Activated CD8-positive, alpha-beta T cell treated with anti-CD3 and anti-CD28 coated beads, Interleukin-2, amount 10 ng/mL, durations not matched to agents 7 days and 5 days (primary cell): ENCODE results near the gene DIAPH3. TPM values are rescaled to one million over a fixed set of nuclear protein-coding genes. Genes with fewer than 3 reads are reported as not detected.
"Not testable (repeated sequence)": the region's sequence is repeated elsewhere in the genome, so short reads cannot be mapped to it uniquely, and the experiment has no call there.

Experiments used
- ATAC-seq: fragments of 150-1000 bp; cut with Tn5 transposase; one replicate; pipeline ENCODE4 v1.10.0; 2021; ENCODE audit warnings: moderate library complexity
- CTCF ChIA-PET: fragments of 350-600 bp; sonication (Branson Sonifier 250); formaldehyde crosslinking; loops from one replicate; lab custom pipeline; 2021; ENCODE audit warnings: antibody characterized with exemption; lab: Charles Lee
- POLR2A ChIA-PET: fragments of 350-600 bp; sonication (Branson Sonifier 250); formaldehyde crosslinking; loops from one replicate; lab custom pipeline; 2021; ENCODE audit warnings: antibody characterized with exemption; lab: Charles Lee
- DNase-seq: peaks from one replicate; pipeline ENCODE4 v3.0.0-alpha.2; 2020
- H3K27ac Mint-ChIP-seq: one replicate; pipeline ENCODE4 v1.8.0; 2021; ENCODE audit warnings: mild to moderate bottlenecking, mixed read lengths
- H3K27me3 Mint-ChIP-seq: one replicate; pipeline ENCODE4 v1.8.0; 2021; ENCODE audit warnings: low read depth, mixed read lengths
- H3K36me3 Mint-ChIP-seq: one replicate; pipeline ENCODE4 v1.8.0; 2021; ENCODE audit warnings: low read depth, mixed read lengths
- H3K4me1 Mint-ChIP-seq: one replicate; pipeline ENCODE4 v1.8.0; 2021; ENCODE audit warnings: low read depth, mixed read lengths
- H3K4me3 Mint-ChIP-seq: one replicate; pipeline ENCODE4 v1.8.0; 2021; ENCODE audit warnings: mild to moderate bottlenecking, mixed read lengths
- H3K9me3 Mint-ChIP-seq: one replicate; pipeline ENCODE4 v1.8.0; 2022; ENCODE audit warnings: mixed read lengths; ENCODE audit not compliant: insufficient read depth
- total RNA-seq, 2 experiments: library from RNA; stranded (reverse); gene quantifications; one replicate each; pipeline ENCODE4 v1.2.3, GENCODE V29; 2021

Gene DIAPH3
- total RNA-seq, 2 experiments from 2014 or later: 25.9 to 26.8 TPM

GRCh38 chr13:60080850-60081249, 82.9 kb downstream of the DIAPH3 start:
- no peak overlapping the region for H3K27ac Mint-ChIP-seq
- ChIA-PET CTCF (interaction anchor here (2.0 kb wide), 1 partner anchor 11 kb away, joined by 4 read pairs; no protein-coding TSS in a partner anchor), POLR2A (no interaction called here)
- no peak for ATAC-seq
- peaks cover 4% of the 10 kb centered on the region for H3K36me3 Mint-ChIP-seq
- no peaks in the 10 kb centered on the region for H3K4me1 Mint-ChIP-seq
- H3K9me3 Mint-ChIP-seq: no peaks in the 10 kb centered on the region
- H3K4me3 Mint-ChIP-seq: no peak overlapping the region
- H3K27me3 Mint-ChIP-seq: no peaks in the 10 kb centered on the region
- DNase-seq: no peak

DNA sequence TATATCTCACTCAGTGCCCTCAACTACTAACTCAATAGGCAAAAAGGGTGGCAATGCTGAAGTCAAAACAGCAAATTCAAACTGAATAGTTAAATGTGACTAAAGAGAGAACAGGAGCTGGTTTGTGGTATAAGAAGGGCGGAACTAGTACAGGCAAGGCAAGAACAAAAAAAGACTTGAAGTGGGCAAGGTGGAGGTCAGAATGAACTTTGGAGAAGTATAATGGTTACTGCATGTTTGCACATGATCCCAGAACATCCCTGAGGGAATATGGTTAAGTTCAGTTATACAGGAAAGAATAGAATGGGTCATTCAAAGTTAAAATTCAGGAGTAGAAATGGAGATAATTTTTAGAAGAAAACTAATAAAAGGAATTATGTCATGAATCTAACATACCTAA, 85.5 kb downstream of the DIAPH3 start:
- DNase-seq (no peak), ATAC-seq (no peak)
- Mint-ChIP-seq H3K4me3 (no peak overlapping the region), H3K27ac (no peak overlapping the region), H3K27me3 (no peaks in the 10 kb centered on the region), H3K4me1 (no peaks in the 10 kb centered on the region), H3K9me3 (no peaks in the 10 kb centered on the region), H3K36me3 (peaks cover 12% of the 10 kb centered on the region)
- POLR2A ChIA-PET: no interaction called here
- CTCF ChIA-PET: no interaction called here

DNA sequence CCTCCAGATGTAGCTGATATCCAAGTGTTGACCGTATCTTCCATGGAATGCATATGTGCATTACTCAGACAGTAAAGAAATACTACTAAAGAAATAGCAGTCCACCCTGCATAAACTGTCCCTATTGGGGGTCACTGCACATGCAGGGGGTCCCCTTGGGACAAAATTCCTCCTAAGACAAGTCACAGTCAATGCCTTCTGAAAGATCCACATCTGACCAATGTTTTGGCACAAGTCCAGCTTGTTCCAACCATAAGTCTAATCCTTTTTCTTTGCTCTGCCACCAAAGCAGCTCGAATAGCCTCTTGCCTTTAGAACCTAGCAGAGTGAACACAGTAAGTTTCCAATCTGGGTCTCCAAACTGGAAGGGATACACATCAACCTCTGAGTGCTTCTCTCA, 87.9 kb downstream of the DIAPH3 start:
- Mint-ChIP-seq H3K36me3 (peaks cover 15% of the 10 kb centered on the region), H3K27ac (no peak overlapping the region), H3K4me1 (no peaks in the 10 kb centered on the region), H3K27me3 (no peaks in the 10 kb centered on the region), H3K9me3 (no peaks in the 10 kb centered on the region), H3K4me3 (no peak overlapping the region)
- ChIA-PET POLR2A (no interaction called here), CTCF (no interaction called here)
- no peak for ATAC-seq
- DNase-seq: no peak

DNA sequence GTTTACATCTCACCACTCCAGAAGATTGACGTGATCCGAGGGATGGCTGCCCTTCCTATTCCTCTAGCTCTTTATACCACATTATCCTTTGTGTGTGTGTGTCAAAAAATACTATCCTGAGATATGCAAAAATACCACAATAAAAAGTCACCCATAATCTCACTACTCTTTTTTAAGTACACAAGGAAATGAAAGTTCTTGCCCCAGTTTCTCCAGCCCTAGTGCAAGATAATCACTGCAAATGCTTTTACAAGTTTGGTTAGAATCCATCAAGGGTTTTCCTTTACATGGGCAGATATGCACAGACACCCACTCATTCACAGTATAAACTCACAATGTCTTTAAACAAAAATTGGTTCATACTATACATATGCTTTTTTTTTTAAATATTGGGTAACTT, 89.3 kb downstream of the DIAPH3 start:
- ChIA-PET POLR2A (no interaction called here), CTCF (no interaction called here)
- Mint-ChIP-seq H3K27me3 (no peaks in the 10 kb centered on the region), H3K36me3 (peaks cover 15% of the 10 kb centered on the region), H3K9me3 (no peaks in the 10 kb centered on the region), H3K27ac (no peak overlapping the region), H3K4me1 (no peaks in the 10 kb centered on the region), H3K4me3 (no peak overlapping the region)
- DNase-seq (no peak), ATAC-seq (no peak)

GRCh38 chr13:60066226-60066625, 97.5 kb downstream of the DIAPH3 start:
- Mint-ChIP-seq H3K9me3 (no peaks in the 10 kb centered on the region), H3K4me1 (no peaks in the 10 kb centered on the region), H3K27ac (no peak overlapping the region), H3K27me3 (no peaks in the 10 kb centered on the region), H3K36me3 (peaks cover 5% of the 10 kb centered on the region), H3K4me3 (no peak overlapping the region)
- POLR2A ChIA-PET: no interaction called here
- DNase-seq: no peak
- CTCF ChIA-PET: no interaction called here
- no peak for ATAC-seq

DNA sequence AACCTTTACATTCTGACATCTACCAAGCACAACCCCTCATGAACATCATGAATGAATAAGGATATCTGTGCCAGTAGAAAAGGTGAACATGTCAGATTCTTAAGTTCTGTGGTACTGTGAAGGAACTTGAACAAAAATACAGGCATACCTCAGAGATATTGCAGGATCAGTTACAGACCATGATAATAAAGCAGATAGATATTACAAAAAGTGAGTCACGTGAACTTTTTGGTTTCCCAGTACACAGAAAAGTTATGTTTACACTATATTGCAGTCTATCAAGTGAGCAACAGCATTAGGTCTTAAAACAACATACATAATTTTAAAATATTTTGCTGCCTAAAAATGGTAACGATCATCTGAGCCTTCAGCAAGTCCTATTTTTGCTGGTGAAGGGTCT, 101.2 kb downstream of the DIAPH3 start:
- DNase-seq (no peak), ATAC-seq (no peak)
- ChIA-PET CTCF (no interaction called here), POLR2A (no interaction called here)
- Mint-ChIP-seq H3K9me3 (no peaks in the 10 kb centered on the region), H3K4me1 (no peaks in the 10 kb centered on the region), H3K4me3 (no peak overlapping the region), H3K27me3 (no peaks in the 10 kb centered on the region), H3K36me3 (peaks cover 6% of the 10 kb centered on the region), H3K27ac (no peak overlapping the region)

DNA sequence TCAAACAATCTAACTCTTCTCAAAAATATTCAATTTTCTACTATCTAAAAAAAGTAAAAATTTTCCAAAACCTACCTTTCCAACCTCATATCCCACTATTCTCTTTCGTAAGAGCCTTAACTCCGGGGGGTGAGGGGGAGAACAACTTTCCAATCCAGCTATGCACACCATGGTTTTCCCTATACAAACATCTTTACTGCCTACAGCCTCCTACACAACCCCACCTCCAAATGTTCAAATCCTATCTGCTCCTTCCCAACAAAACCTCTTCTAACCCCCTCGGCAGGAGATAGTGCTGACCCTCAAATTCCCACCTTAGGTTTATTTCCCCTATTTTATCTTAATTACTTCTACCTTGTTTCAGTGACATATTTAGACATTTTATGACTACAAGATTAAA, 102.0 kb downstream of the DIAPH3 start:
- ATAC-seq (no peak), DNase-seq (no peak)
- POLR2A ChIA-PET: no interaction called here
- Mint-ChIP-seq H3K36me3 (peaks cover 6% of the 10 kb centered on the region), H3K27ac (no peak overlapping the region), H3K4me3 (no peak overlapping the region), H3K27me3 (no peaks in the 10 kb centered on the region), H3K9me3 (no peaks in the 10 kb centered on the region), H3K4me1 (no peaks in the 10 kb centered on the region)
- CTCF ChIA-PET: no interaction called here

DNA sequence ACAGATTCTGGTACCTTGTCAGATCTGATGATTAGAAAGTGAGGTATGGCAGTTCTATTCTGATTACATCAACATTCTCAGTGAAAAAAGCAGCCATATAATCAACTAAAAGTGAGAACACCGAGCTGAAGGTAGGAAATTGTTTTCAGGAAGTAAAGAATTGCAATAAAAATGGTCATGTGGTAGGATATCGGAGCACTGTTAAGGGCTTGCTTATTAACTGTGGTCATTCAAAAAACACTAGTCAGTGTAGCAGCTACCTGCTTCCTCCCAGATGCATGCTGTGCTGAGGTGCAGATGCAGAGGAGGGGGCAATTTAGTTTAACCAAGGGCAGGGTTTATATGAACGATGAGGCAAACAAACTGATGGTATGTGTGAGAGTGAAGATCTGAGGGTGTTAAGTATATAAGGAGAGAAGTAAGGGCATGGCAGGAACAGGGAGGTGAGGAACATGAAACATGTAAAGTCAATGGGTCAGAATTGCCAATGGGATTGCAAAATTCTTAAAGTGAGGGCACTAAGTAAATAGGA, 111.9 kb downstream of the DIAPH3 start:
- ChIA-PET CTCF (no interaction called here), POLR2A (no interaction called here)
- DNase-seq (no peak), ATAC-seq (no peak)
- Mint-ChIP-seq H3K4me3 (no peak overlapping the region), H3K9me3 (no peaks in the 10 kb centered on the region), H3K4me1 (no peaks in the 10 kb centered on the region), H3K27ac (no peak overlapping the region), H3K27me3 (no peaks in the 10 kb centered on the region), H3K36me3 (no peaks in the 10 kb centered on the region)

DNA sequence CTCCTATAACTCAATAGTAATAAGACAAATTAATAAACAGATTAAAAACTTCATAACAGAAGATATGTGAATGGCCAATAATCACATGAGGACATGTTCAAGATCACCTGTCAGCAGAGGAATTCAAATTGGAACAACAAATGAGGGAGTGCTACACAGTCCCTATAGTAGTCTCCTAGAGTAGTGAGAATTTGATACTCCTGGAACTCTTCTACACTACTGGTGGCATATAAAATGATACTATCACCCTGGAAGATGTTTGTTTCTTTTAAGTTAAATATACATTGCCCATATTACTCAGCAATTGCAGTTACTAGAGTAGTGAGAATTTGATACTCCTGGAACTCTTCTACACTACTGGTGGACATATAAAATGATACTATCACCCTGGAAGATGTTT, 115.4 kb downstream of the DIAPH3 start:
- H3K9me3 Mint-ChIP-seq, POLR2A ChIA-PET, H3K36me3 Mint-ChIP-seq, DNase-seq, H3K4me1 Mint-ChIP-seq, H3K27ac Mint-ChIP-seq, CTCF ChIA-PET, H3K27me3 Mint-ChIP-seq, H3K4me3 Mint-ChIP-seq, ATAC-seq: not testable (repeated sequence)

DNA sequence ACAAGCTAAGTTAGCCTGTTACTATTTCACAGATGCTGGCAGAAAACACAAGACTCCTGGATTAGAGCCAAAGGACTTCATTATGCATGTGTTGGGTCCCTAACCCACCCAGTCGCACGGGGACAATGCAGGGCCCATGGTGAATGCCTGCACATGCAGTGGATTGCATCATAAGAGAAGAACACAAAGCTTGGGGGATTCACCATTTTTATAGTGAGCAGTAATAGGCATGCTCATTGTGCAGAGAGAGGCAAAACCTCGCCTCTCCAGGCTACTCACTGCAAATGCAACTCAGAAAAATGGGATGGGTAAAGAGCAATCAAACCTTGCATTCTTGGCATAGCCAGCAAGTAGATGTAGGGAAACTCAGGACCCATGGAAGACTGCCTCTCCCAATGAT, 115.8 kb downstream of the DIAPH3 start:
- no peak for ATAC-seq
- no peaks in the 10 kb centered on the region for H3K27me3 Mint-ChIP-seq
- H3K27ac Mint-ChIP-seq: no peak overlapping the region
- H3K36me3 Mint-ChIP-seq: peaks cover 6% of the 10 kb centered on the region
- H3K4me3 Mint-ChIP-seq: no peak overlapping the region
- ChIA-PET POLR2A (no interaction called here), CTCF (no interaction called here)
- no peak for DNase-seq
- H3K9me3 Mint-ChIP-seq: no peaks in the 10 kb centered on the region
- no peaks in the 10 kb centered on the region for H3K4me1 Mint-ChIP-seq

GRCh38 chr13:60044321-60044720, 119.4 kb downstream of the DIAPH3 start:
- CTCF ChIA-PET: no interaction called here
- POLR2A ChIA-PET: no interaction called here
- no peaks in the 10 kb centered on the region for H3K27me3 Mint-ChIP-seq

DNA sequence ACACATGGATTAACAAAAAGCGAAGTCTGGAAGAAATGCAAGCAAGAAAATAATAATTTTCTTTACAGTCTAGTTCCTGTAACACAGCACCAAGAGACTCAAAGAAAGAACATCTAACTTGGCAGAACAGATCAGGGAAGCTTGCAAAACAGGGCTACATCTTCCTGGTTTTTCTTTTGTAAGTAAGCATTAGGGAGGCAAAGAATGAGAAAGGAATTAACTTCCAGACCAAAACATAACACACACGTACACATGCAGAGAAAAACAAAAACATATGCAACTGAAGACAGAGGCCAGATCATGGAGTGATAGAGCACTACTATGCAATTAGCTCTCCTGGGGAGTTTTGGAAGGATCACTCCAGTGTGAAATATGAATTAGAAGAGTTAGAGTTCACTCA, 120.5 kb downstream of the DIAPH3 start:
- H3K27me3 Mint-ChIP-seq: no peaks in the 10 kb centered on the region
- no peaks in the 10 kb centered on the region for H3K9me3 Mint-ChIP-seq
- DNase-seq (no peak), ATAC-seq (no peak)
- H3K4me3 Mint-ChIP-seq: no peak overlapping the region
- H3K27ac Mint-ChIP-seq: no peak overlapping the region
- H3K4me1 Mint-ChIP-seq: no peaks in the 10 kb centered on the region
- peaks cover 18% of the 10 kb centered on the region for H3K36me3 Mint-ChIP-seq
- CTCF ChIA-PET: interaction anchor here (0.8 kb wide), 1 partner anchor 8 kb away, joined by 3 read pairs; no protein-coding TSS in a partner anchor
- POLR2A ChIA-PET: interaction anchor here (0.6 kb wide), 1 partner anchor 10 kb away, joined by 3 read pairs; no protein-coding TSS in a partner anchor

More at GRCh38 chr13:60044321-60044720, 119.4 kb downstream of the DIAPH3 start:
- DNase-seq: no peak
- Mint-ChIP-seq H3K36me3 (peaks cover 15% of the 10 kb centered on the region), H3K27ac (no peak overlapping the region), H3K4me3 (no peak overlapping the region), H3K4me1 (no peaks in the 10 kb centered on the region), H3K9me3 (no peaks in the 10 kb centered on the region)
- no peak for ATAC-seq

DNA sequence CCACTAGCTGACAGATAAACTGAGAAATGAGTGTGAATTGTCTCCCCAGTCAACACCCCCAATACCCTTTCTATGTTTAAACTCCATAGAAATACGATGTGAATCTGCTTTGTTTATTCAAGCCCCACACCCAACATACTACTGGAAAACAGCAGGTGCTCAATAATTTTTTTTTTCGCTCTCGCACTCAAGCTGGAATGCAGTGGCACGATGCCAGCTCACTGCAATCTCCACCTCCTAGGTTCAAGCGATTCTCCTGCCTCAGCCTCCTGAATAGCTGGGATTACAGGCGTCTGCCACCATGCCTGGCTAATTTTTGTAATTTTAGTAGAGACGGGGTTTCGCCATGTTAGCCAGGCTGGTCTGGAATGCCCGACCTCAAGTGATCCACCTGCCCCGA, 123.1 kb downstream of the DIAPH3 start:
- ATAC-seq, H3K4me3 Mint-ChIP-seq, DNase-seq, H3K9me3 Mint-ChIP-seq, H3K4me1 Mint-ChIP-seq, POLR2A ChIA-PET, H3K27me3 Mint-ChIP-seq, H3K27ac Mint-ChIP-seq, CTCF ChIA-PET: not testable (repeated sequence)
- peaks cover 17% of the 10 kb centered on the region for H3K36me3 Mint-ChIP-seq
